ENCODE data around the gene COBLL1. TPM values are rescaled to one million over a fixed set of nuclear protein-coding genes. Genes with fewer than 3 reads are reported as not detected.
"Not testable (repeated sequence)": the region's sequence is repeated elsewhere in the genome, so short reads cannot be mapped to it uniquely, and the experiment has no call there.

The COBLL1 gene
- total RNA-seq, 6 experiments from 2014 or later, result 38.1 to 133 (median 67.6) TPM

GRCh38 chr2:164860694-164861042, 19.0 kb upstream of the COBLL1 start:
- no peak for ATAC-seq
- H3K27me3 ChIP-seq, result no peaks in the 10 kb centered on the region
- DNase-seq, result no peak
- H3K4me3 ChIP-seq, result no peak overlapping the region
- H3K36me3 ChIP-seq, result no peaks in the 10 kb centered on the region
- no peaks in the 10 kb centered on the region for H3K9me3 ChIP-seq
- TF ChIP-seq POLR2A (IDR thresholded peaks at IDR 0.05), result no peak
- TF ChIP-seq CTCF (IDR thresholded peaks at IDR 0.05), result no peak
- no peak overlapping the region for H3K27ac ChIP-seq
- intact Hi-C loops (cut with DNase I), result no loop called here
- no peaks in the 10 kb centered on the region for H3K4me1 ChIP-seq

GRCh38 chr2:164859906-164860693, 18.5 kb upstream of the COBLL1 start:
- 77% methylated on average over 3 of the region's 4 CpGs for WGBS (ENCODE audit: insufficient coverage, low coverage, low lambda C conversion rate, missing lambda C conversion rate)
- H3K36me3 ChIP-seq; H3K4me1 ChIP-seq; H3K9me3 ChIP-seq; DNase-seq; intact Hi-C loops (cut with DNase I); H3K27ac ChIP-seq; H3K27me3 ChIP-seq; H3K4me3 ChIP-seq: not testable (repeated sequence)
- peak in 1 of 4 donors; percentile 39 for ATAC-seq

GRCh38 chr2:164859251-164859818, 17.7 kb upstream of the COBLL1 start:
- no peak for ATAC-seq
- H3K27ac ChIP-seq, result no peak overlapping the region
- WGBS (ENCODE audit: insufficient coverage, low coverage, low lambda C conversion rate, missing lambda C conversion rate), result 51% methylated on average over 2 of the region's 2 CpGs
- no peaks in the 10 kb centered on the region for H3K36me3 ChIP-seq
- no peak overlapping the region for H3K4me3 ChIP-seq
- intact Hi-C loops (cut with DNase I), result no loop called here
- H3K27me3 ChIP-seq, result no peaks in the 10 kb centered on the region
- H3K9me3 ChIP-seq, result no peaks in the 10 kb centered on the region
- no peak for DNase-seq
- TF ChIP-seq CTCF (IDR thresholded peaks at IDR 0.05) (no peak), POLR2A (IDR thresholded peaks at IDR 0.05) (no peak)
- no peaks in the 10 kb centered on the region for H3K4me1 ChIP-seq

DNA sequence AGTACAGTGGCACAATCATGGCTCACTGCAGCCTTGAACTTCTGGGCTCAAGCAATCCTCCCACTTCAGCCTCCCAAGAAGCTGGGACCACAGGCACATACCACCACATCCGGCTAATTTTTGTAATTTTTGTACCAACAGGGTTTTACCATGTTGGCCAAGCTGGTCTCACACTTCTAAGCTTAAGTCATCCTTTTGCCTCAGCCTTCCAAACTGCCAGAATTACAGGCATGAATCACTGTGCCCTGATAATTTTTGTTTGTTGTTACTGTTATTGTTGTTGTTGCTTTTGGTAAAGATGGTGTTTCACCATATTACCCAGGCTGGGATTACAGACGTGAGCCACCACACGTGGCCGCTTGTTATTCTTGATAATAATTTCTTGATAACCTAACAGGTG, 10.5 kb upstream of the COBLL1 start:
- Histone ChIP-seq H3K27ac (no peak overlapping the region), H3K9me3 (no peaks in the 10 kb centered on the region), H3K4me1 (peaks cover 0 to 17% (median 0%) of the 10 kb centered on the region in 4 donors), H3K27me3 (no peaks in the 10 kb centered on the region), H3K36me3 (no peaks in the 10 kb centered on the region), H3K4me3 (no peak overlapping the region)
- WGBS (ENCODE audit: insufficient coverage, low coverage, low lambda C conversion rate, missing lambda C conversion rate), result 90% methylated on average over 4 of the region's 4 CpGs
- ATAC-seq (no peak), DNase-seq (no peak)
- TF ChIP-seq POLR2A (IDR thresholded peaks at IDR 0.05), result no peak
- no peak for TF ChIP-seq CTCF (IDR thresholded peaks at IDR 0.05)
- intact Hi-C loops (cut with DNase I), result no loop called here

GRCh38 chr2:164850235-164850634, 8.6 kb upstream of the COBLL1 start:
- TF ChIP-seq POLR2A (IDR thresholded peaks at IDR 0.05) (no peak), CTCF (IDR thresholded peaks at IDR 0.05) (no peak)
- DNase-seq, result no peak
- ATAC-seq, result peak; percentile 46 to 72 (median 56)
- no peaks in the 10 kb centered on the region for H3K36me3 ChIP-seq
- peaks cover 0 to 17% (median 0%) of the 10 kb centered on the region in 4 donors for H3K4me1 ChIP-seq
- no peaks in the 10 kb centered on the region for H3K27me3 ChIP-seq
- no peaks in the 10 kb centered on the region for H3K9me3 ChIP-seq
- H3K27ac ChIP-seq, result no peak overlapping the region
- intact Hi-C loops (cut with DNase I), result no loop called here
- 33% methylated on average over 4 of the region's 4 CpGs for WGBS (ENCODE audit: insufficient coverage, low coverage, low lambda C conversion rate, missing lambda C conversion rate)
- no peak overlapping the region for H3K4me3 ChIP-seq

All from right lobe of liver (tissue), 6 donors.